NB4 (cell line): ENCODE data around the gene DNAJC5G.

ENCODE experiments used
- MYC ChIP-seq: IDR thresholded peaks from 2 replicates; pipeline ENCODE4 v1.6.1; 2011; ENCODE audit warnings: low read depth, low read length
- POLR2A ChIP-seq: IDR thresholded peaks from 2 replicates; pipeline ENCODE4 v1.6.1; 2011; ENCODE audit warnings: mild to moderate bottlenecking; ENCODE audit not compliant: insufficient read length; ENCODE audit errors: extremely low read depth
- TF ChIP-seq, protein P1 (sequence below): IDR thresholded peaks from one replicate; pipeline ENCODE4 v1.5.1; 2012; ENCODE audit warnings: low read depth, low read length

GRCh38 chr2:27270131-27270530 lies 5.1 kb upstream of the DNAJC5G start:
- TF ChIP-seq, protein P1, sequence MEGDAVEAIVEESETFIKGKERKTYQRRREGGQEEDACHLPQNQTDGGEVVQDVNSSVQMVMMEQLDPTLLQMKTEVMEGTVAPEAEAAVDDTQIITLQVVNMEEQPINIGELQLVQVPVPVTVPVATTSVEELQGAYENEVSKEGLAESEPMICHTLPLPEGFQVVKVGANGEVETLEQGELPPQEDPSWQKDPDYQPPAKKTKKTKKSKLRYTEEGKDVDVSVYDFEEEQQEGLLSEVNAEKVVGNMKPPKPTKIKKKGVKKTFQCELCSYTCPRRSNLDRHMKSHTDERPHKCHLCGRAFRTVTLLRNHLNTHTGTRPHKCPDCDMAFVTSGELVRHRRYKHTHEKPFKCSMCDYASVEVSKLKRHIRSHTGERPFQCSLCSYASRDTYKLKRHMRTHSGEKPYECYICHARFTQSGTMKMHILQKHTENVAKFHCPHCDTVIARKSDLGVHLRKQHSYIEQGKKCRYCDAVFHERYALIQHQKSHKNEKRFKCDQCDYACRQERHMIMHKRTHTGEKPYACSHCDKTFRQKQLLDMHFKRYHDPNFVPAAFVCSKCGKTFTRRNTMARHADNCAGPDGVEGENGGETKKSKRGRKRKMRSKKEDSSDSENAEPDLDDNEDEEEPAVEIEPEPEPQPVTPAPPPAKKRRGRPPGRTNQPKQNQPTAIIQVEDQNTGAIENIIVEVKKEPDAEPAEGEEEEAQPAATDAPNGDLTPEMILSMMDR = no peak
- TF ChIP-seq POLR2A (no peak), MYC (no peak)
